HG02763 (cell line): ENCODE measurements around the gene HSP90AB1.
A peak's percentile ranks its signal among the peaks of the same experiment; 100 is the strongest.
"Not testable (repeated sequence)": the region's sequence is repeated elsewhere in the genome, so short reads cannot be mapped to it uniquely, and the experiment has no call there.

Experiments
- ATAC-seq: cut with Tn5 transposase; IDR thresholded peaks from one replicate; pipeline ENCODE4 v1.9.1; 2021; ENCODE audit warnings: mild to moderate bottlenecking, moderate library complexity; ENCODE audit not compliant: unreplicated experiment

The HSP90AB1 gene

DNA sequence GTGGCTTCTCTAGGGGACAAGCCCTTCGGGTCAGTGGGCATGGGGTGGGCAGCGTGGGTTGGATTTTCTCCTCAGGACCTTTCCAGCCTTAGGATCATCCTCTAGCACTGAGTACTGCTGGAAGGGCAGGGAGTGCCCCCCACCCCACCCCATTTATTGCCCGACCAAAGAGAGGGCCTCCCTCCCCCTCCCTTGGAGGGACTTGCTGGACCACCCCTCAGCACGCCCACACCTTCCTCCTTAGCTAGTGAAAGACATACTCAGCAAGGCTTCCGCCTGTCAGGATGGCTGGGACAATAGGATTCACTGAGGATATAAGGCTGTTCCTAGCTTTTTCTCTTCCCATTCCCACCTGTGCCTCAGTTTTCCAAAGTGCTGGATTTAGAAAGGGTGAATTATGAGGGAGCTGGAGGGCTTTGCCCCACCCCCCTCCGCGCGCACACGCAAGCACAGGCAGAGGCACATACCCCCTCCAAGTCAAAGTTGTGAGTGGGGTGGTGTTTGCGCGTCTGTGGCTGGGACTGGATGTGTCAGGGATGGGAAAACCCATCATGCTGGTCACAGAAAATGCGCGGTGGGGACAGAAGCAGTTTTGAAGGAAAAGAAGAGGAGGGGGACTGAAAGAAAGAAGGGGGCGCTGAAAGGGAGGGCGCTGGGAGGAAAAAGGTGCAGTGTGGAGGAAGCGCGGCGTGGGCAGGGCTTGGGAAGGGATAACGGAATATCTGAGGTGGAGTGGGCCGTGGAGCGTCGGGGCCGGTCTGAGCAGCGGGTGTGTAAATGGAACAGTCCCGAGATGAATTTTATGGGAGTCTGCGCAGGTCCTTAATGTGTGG lies 24.2 kb upstream of the HSP90AB1 start:
- no peak for ATAC-seq

DNA sequence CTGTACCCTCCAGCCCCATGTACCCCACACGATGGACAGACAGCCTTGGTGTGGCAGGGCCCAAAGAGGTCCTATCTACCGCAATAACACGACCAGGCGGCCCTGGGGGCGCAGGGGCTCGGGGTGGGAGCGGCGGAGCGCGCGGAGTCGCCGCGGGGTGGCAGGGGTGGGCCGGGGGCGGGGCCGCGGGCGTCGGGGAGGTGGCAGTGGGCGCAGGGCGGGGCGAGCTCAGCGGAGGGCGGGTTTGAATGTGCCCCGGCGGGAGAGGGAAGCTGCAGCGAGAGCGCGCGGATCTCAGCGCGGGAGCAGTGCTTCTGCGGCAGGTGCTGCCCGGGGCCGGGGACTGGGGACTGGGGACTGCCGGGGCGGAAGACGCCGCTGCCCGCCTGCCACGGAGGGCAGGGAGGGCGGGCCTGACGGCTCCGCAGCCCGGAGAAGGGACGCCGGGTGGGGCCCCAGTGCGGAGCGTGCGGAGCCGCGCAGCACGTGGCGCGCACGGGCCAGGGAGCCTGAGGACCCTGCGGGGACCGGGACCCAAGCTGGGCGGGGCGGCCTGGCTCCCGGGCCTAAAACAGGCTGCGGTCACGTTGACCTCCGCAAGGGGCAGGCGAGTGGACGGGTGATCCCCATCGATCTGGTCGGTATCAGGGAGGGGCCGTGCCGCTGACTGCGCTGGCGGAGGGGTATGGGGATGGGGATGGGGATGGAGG lies 23.4 kb upstream of the HSP90AB1 start, which contains the start of gene SLC29A1:
TSS of gene SLC29A1 (plus strand) at position 277 of the 710 bp plus-strand sequence. CDS start 3,719 bp downstream, outside the sequence.
- ATAC-seq, result peak; percentile 45

DNA sequence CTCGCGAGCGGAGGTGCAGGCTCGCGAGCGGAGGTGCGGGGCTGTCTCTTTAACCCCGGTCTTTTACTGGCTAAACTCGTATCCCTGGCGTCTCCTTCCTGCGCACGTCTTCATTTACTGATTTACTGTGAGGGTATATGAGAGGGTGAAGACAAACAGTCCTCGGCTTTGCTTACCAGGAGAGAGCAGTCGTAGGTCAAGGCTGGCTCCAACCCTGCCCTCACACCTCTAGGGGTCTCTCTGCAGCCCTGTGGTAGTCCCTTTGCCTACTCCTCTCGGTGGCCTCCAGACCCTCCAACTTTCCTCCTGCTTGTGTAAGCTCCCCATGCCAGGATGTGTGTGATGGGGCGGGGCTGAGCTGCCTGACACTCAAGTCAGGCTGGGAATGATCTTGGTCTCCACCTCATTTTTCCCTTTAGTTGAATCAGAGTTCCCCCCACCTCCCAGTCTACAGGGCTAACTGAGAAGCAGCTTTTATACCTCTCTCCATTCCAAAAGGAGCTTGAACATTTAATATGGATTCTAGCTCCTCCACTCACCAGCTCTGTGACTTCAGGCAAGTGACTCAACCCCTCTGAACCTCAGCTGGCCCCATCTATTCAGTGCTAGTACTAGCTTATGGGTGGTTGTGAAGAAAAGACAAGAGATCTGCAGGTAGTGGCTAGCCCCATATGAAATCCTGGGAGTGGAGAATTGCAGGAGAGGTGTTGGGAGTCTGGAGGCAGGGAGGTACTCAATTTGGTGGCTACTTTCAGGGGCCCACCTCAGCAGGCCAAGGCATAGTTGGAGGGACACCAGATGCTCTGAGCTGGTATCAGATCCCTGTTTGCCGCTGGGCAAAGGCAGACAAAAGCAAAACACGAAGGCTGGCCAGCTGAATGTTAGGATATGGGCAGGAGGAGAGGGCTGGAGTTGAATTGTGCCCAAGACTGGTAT lies 22.6 kb upstream of the HSP90AB1 start:
- no peak for ATAC-seq

DNA sequence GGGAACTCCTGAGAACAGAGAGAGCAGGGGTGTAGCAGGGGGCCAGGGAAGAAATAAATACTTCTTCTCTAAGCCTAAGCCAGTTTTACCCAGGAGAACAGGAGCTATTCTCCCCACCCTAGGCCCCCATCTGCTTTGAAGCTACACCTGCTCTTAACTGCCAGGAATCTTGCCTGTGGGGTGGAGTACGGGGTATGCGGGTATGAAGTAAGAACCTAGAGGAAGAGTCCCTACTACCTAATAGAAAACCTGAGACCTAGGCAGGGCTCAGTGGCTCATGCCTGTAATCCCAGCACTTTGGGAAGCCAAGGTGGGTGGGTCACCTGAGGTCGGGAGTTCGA lies 22.0 kb upstream of the HSP90AB1 start:
- ATAC-seq, result no peak

DNA sequence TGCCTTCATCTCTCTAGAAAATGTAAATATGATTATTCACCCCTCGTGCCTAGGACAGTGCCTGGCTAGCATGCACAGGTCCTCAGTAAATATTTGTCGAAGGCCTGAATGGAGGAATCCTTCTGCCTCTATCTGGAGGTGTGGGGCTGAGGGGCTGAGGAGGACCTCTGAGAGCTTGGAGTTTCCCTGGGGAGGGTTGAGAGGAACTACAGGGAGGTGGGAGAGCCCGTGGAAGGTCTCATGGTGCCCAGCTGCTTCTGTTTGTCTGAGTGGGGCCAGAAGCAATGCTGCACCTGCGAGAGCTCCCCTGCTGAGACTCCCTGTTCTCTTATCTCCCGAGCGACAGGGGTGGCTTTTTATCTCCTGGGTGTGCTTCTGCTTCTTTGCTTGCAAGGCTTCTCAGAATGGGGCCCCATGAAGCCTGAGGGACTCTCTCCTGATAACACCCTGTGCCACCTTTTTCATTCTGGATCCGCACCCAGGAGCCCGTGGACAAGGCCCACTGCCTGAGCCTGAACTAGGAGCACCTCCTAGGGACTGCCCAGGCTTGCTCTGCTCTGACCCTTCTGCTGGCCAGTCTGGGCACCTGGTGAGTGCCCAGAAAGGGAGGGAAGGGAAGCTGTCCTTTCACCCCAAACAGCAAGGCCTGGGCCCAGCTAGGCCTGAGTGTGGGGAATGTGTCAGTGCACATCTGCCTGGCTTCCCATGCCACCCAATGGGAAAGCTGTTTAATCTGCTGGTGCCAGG lies 21.1 kb upstream of the HSP90AB1 start:
- no peak for ATAC-seq

DNA sequence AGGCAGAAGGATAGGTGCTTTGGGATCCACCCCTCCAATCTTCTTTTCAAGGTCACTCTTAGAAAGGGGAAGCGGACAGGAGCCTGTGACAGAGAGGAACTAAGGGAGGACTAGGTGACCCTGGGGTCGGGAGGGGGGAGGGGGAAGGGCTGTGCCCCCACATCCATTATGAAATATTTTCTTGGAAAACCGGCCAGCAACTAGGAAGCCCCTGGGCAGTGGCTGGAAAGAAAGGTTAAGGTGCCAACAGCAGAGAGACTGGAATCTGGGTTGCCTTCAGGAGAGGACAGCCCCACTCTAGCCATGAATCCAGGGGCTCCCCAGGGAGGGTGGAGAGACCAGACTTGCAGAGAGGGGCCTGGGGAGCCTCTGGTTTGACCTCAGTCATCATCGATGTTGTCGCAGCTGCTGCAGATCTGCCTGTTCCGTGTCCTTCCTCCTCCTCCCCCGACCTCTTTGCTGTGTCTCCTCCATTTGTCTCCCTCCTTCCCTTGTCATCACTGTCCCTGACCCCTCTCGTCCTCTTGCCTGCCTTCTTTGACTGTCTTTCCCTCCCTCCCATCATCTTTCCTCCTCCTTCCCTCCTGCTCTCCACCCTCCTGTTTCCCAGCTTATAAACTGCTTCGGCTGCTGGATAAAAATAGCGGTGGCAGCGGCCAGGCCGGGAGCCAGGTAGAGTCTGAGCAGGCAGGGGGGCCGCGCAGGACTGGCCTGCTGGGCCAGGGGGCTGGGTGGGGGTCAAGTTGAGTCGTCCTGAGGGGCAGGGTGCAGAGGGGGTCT lies 20.3 kb upstream of the HSP90AB1 start:
- ATAC-seq, result no peak

DNA sequence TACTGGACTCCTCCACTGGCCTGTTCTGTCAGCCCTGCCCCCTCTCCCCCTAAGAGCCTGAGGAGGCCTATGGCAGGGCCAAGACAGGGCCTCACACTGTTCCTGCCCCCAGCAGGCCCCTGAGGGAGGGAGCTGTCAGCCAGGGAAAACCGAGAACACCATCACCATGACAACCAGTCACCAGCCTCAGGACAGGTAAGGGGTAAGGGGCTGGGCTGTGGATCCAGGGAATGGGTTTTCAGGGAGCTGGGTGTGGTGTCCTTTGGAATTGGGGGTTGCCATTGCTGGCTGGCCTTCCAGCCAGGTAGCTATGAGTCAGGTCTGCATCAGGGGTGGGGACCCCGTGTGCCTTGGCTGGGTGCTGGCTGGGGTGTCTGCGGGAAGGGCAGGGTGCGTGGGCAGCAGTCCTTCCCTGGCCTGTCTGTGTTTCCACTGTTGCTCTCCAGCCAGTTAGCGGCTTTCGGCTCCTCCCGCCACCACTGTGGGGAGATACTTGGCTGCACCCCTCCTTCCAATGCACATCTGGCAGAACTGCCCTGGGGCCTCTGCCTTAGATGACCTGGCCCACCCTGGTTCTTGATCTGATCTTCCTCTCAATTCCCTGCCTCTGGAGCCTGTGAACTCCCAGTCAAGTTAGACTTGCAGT lies 19.6 kb upstream of the HSP90AB1 start:
- no peak for ATAC-seq

DNA sequence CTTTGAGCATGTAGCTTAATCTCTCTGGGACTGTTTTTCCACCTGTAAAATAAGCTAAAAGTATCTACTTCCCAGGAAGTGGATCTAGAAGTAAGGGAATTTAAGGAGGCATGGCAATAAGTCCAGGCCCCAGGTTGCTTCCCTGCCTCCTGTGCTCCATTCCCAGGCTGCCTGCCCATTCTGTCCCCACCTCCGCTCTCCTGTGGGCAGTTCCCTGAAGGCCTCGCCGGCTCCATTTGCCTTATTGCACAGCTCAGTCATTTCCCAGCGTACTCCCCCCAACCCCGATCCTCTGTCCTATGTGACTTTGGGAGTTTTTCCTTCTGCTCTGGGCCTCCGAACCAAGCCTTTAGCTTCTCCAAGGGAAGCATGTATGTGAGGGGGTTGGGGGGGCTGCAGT lies 18.9 kb upstream of the HSP90AB1 start:
- ATAC-seq, result no peak

DNA sequence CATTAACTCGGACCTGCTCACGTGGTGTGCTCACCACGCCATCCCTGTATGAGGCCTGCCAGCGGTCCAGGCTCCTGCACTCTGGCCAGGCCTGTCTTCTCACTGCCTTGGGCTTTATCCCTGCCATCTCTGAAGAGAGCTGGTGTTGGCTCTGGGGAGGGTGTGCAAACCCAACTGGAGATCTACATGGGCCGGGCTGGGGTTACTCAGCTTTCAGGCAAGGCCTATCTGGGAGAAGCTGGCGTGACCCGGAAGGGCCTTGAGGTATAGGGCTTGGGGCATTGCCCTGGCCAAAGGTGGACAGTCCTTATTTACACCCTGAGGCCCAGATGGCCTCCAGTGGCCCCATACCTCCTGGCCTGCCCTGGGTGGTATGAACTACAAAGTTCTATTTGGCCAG lies 18.5 kb upstream of the HSP90AB1 start:
- no peak for ATAC-seq

DNA sequence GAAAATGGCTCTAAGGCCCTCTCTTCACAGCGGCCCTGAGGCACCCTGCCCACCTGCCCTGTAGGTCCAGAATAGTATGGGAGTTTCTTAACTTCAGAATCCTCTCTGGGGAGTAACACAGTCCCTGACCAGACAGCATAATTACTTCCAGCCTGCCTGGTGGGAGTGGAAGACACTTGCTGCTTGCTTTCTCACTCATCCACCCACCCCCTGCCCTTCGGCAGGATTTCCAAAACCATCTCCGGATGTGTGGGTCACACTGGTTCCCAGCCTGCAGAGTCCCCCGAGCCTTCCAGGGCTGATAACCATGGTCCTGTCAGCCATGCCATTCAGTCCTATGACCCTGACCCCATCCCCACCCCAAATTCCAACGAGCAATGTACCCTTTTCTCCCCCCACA lies 18.1 kb upstream of the HSP90AB1 start:
- ATAC-seq, result no peak

DNA sequence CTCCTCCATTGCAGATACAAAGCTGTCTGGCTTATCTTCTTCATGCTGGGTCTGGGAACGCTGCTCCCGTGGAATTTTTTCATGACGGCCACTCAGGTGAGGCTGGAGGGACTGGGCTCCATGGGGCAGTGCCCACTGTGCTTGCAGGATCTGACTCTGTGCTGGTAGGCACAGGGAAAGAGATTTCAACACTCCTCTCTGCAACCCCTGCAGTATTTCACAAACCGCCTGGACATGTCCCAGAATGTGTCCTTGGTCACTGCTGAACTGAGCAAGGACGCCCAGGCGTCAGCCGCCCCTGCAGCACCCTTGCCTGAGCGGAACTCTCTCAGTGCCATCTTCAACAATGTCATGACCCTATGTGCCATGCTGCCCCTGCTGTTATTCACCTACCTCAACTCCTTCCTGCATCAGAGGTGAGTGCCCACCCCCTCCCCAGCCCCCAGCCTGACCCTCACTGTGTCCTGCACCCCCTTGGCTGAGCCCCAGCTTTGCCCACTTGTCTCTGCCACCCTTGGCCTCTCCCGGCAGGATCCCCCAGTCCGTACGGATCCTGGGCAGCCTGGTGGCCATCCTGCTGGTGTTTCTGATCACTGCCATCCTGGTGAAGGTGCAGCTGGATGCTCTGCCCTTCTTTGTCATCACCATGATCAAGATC lies 17.4 kb upstream of the HSP90AB1 start:
- no peak for ATAC-seq

DNA sequence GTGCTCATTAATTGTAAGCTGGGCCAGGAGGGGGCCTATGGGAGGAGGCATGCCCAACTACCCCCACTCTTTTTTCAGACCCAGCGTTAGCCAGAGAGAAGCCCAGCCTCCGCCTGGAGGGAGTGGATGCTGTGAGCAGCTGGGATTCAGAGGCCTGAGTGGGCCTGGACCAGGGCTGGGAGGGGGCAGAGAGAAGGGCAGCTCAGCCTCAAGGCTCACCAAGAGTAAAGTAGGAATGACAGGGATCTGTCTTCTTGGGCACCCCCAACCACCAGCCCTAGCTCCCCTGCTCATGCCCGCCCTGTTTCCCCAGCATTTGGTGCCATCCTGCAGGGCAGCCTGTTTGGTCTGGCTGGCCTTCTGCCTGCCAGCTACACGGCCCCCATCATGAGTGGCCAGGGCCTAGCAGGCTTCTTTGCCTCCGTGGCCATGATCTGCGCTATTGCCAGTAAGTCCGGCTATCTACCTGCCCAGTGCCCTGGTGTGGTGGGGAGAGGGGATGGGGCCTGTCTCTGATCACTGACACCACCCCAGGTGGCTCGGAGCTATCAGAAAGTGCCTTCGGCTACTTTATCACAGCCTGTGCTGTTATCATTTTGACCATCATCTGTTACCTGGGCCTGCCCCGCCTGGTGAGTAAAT lies 16.7 kb upstream of the HSP90AB1 start:
- no peak for ATAC-seq

DNA sequence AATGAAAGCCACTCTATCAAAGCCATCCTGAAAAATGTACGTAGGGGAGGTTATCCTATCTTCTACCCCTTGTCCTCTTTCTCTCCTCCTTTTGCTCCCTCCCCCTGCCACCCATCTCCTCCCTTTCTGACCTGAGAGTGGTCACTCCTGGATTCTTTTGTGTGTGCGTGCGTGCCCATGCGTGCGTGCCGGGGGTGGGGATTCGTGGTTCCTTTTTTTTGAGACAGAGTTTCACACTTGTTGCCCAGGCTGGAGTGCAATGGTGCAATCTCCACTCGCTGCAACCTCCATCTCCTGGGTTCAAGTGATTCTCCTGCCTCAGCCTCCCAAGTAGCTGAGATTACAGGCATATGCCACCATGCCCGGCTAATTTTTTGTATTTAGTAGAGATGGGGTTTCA lies 15.5 kb upstream of the HSP90AB1 start:
- not testable (repeated sequence) for ATAC-seq

DNA sequence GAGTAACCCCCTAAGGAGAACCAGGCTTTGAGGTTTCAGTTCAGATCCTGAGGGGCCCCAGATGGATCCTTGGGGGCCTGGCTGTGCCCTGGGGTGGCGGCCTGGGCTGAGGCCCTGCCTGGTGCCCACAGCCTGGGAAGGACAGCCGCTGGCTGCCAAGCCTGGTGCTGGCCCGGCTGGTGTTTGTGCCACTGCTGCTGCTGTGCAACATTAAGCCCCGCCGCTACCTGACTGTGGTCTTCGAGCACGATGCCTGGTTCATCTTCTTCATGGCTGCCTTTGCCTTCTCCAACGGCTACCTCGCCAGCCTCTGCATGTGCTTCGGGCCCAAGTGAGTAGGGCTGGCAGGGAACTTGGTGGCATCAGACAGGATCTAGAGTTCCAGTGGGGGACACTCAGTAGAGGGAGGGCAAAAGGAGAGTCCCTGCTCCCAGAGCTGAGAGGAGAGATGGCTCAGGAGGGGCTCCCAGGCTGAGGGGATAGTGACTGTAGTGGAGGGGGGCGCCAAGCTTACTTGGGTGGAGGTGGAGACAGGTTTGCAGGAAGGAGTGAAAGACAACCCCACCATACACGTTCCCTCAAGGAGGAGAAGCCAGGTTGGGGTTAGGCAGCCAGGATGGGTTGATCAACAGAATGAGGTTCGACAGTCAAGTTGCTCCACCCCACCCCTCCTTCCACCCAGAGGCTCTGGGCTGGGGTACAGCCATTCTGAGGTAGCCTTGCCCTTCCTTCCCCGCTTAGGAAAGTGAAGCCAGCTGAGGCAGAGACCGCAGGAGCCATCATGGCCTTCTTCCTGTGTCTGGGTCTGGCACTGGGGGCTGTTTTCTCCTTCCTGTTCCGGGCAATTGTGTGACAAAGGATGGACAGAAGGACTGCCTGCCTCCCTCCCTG lies 14.0 kb upstream of the HSP90AB1 start:
- ATAC-seq, result no peak

DNA sequence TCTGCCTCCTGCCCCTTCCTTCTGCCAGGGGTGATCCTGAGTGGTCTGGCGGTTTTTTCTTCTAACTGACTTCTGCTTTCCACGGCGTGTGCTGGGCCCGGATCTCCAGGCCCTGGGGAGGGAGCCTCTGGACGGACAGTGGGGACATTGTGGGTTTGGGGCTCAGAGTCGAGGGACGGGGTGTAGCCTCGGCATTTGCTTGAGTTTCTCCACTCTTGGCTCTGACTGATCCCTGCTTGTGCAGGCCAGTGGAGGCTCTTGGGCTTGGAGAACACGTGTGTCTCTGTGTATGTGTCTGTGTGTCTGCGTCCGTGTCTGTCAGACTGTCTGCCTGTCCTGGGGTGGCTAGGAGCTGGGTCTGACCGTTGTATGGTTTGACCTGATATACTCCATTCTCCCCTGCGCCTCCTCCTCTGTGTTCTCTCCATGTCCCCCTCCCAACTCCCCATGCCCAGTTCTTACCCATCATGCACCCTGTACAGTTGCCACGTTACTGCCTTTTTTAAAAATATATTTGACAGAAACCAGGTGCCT lies 13.3 kb upstream of the HSP90AB1 start:
- no peak for ATAC-seq

DNA sequence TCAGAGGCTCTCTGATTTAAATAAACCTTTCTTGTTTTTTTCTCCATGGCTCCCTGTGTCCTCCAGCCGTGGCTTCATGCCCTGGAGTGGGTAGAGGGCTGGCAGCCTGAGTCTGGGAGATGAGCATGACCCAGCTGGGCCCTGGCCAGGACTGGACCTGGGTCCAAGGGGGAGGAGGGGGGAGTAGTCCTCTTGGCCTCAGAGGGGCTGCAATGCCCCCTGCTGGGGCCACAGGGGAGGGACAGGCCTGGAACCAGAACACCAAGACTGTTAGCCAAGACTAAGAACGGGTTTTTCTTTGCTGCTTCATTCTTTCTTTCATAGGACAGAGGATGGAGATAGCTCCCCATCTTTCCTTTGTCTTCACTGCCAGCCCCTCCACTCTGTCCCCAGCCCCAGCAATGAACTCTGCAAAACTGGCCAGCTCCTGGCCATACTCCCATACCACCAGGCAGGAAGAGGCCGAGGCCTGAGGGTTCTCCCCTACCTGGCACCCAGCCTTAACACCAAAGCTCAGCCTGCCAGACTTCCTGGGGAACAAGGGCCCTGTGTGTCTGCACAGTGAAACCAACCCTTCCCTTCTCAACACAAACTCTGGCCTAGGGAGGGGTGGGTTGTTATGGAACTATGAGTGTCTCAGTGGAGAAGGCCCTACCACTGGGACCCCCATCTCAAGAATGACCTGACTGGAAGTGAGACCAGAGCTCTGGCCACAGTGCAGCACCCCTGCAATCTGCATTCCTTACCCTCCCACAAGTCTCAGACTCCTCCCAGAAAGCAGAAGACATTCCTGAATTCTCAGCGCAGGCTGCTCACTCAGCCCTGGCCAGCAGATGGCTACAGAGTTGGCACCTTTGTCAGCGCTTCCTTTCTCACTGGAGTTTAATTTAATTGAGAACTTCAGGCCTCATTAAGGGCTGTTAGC lies 12.5 kb upstream of the HSP90AB1 start:
- no peak for ATAC-seq
